IMR-90 (cell line): ENCODE data around the gene ENDOV. TPM values are rescaled to one million over a fixed set of nuclear protein-coding genes. Genes with fewer than 3 reads are reported as not detected.

Experiments used
- ATAC-seq: fragments of 200-7000 bp; cut with Tn5 transposase; 2 replicates; pipeline ENCODE4 v1.9.1; 2020; ENCODE audit warnings: low read depth, mild to moderate bottlenecking, moderate library complexity
- BruUV-seq: library from RNA; stranded (reverse); fragments of 400-500 nt; replicated peaks from 2 replicates; lab custom pipeline; 2021; lab: Mats Ljungman, UMichigan
- CTCF ChIA-PET: fragments of 300-600 bp; formaldehyde crosslinking; extraction: SDS; loops from one replicate; lab custom pipeline; 2021; ENCODE audit warnings: antibody characterized with exemption; lab: Yijun Ruan, JAX
- POLR2A ChIA-PET: fragments of 300-600 bp; sonication (Branson Sonifier 250); formaldehyde crosslinking; loops from one replicate; lab custom pipeline; 2022; ENCODE audit warnings: antibody characterized with exemption; ENCODE audit not compliant: unreplicated experiment; lab: Charles Lee
- DNase-seq: peaks from one replicate; pipeline ENCODE4 v3.0.0; 2013
- H2AFZ ChIP-seq: replicated peaks from 2 replicates; pipeline ENCODE3; 2013; ENCODE audit warnings: low read length, mild to moderate bottlenecking; ENCODE audit not compliant: poor library complexity
- H2AK5ac ChIP-seq: 2 replicates; pipeline ENCODE4 v1.6.1; 2013; ENCODE audit warnings: low read depth, low read length, inconsistent platforms
- H2AK9ac ChIP-seq: replicated peaks from 2 replicates; pipeline ENCODE3; 2013; ENCODE audit warnings: mild to moderate bottlenecking, low read depth, low read length, moderate library complexity; ENCODE audit not compliant: poor library complexity
- H2BK120ac ChIP-seq: 2 replicates; pipeline ENCODE4 v1.6.1; 2013; ENCODE audit warnings: low read depth, low read length, inconsistent platforms
- H2BK15ac ChIP-seq: 3 replicates; pipeline ENCODE4 v1.6.1; 2013; ENCODE audit warnings: low read depth, low read length, inconsistent platforms
- H2BK20ac ChIP-seq: 2 replicates; pipeline ENCODE4 v1.6.1; 2013; ENCODE audit warnings: low read depth, mild to moderate bottlenecking, inconsistent platforms, low read length, moderate library complexity
- H2BK5ac ChIP-seq: 2 replicates; pipeline ENCODE4 v1.6.1; 2013; ENCODE audit warnings: mild to moderate bottlenecking, low read depth, low read length, inconsistent platforms; ENCODE audit not compliant: poor library complexity, severe bottlenecking
- H3K14ac ChIP-seq: replicated peaks from 2 replicates; pipeline ENCODE4 v1.6.1; 2013; ENCODE audit warnings: low read depth, low read length, inconsistent platforms
- H3K18ac ChIP-seq: 2 replicates; pipeline ENCODE4 v1.6.1; 2013; ENCODE audit warnings: low read depth, low read length, control low read depth
- H3K23ac ChIP-seq: 2 replicates; pipeline ENCODE4 v1.6.1; 2013; ENCODE audit warnings: low read depth, low read length, inconsistent platforms
- H3K27ac ChIP-seq: 2 replicates; pipeline ENCODE4 v1.5.1; 2013; ENCODE audit warnings: mild to moderate bottlenecking, control low read depth, low read length; ENCODE audit not compliant: insufficient read depth
- H3K27me3 ChIP-seq: 2 replicates; pipeline ENCODE4 v1.6.1; 2013; ENCODE audit warnings: low read length; ENCODE audit not compliant: control insufficient read depth, insufficient read depth
- H3K36me3 ChIP-seq: 2 replicates; pipeline ENCODE4 v1.6.1; 2013; ENCODE audit warnings: low read length, mixed read lengths; ENCODE audit not compliant: control insufficient read depth, insufficient read depth
- H3K4ac ChIP-seq: 2 replicates; pipeline ENCODE4 v1.6.1; 2013; ENCODE audit warnings: low read depth, low read length, inconsistent platforms
- H3K4me1 ChIP-seq: 2 replicates; pipeline ENCODE4 v1.6.1; 2013; ENCODE audit warnings: low read length, mixed read lengths; ENCODE audit not compliant: control insufficient read depth, insufficient read depth
- H3K4me2 ChIP-seq: 2 replicates; pipeline ENCODE4 v1.6.1; 2013; ENCODE audit warnings: low read depth, mild to moderate bottlenecking, control low read depth, low read length, moderate library complexity
- H3K4me3 ChIP-seq: 2 replicates; pipeline ENCODE4 v1.5.1; 2013; ENCODE audit warnings: low read depth, mild to moderate bottlenecking, control low read depth, low read length, moderate library complexity; ENCODE audit not compliant: insufficient read depth
- H3K56ac ChIP-seq: 2 replicates; pipeline ENCODE4 v1.6.1; 2013; ENCODE audit warnings: low read length, inconsistent platforms; ENCODE audit not compliant: insufficient read depth; ENCODE audit errors: extremely low read depth
- H3K79me1 ChIP-seq, 2 experiments: 2 replicates each; pipeline ENCODE4 v1.6.1; 2013; ENCODE audit warnings: low read length in 2 of 2, inconsistent platforms in 1 of 2, low read depth in 1 of 2
- H3K9ac ChIP-seq: 2 replicates; pipeline ENCODE4 v1.6.1; 2013; ENCODE audit warnings: low read depth, low read length, control low read depth
- H3K9me1 ChIP-seq: 2 replicates; pipeline ENCODE4 v1.6.1; 2013; ENCODE audit warnings: low read length, inconsistent platforms; ENCODE audit not compliant: insufficient read depth
- H3K9me3 ChIP-seq: 2 replicates; pipeline ENCODE4 v1.6.1; 2013; ENCODE audit warnings: low read length; ENCODE audit not compliant: control insufficient read depth, insufficient read depth
- H4K20me1 ChIP-seq: 2 replicates; pipeline ENCODE4 v1.6.1; 2013; ENCODE audit warnings: low read length, inconsistent platforms; ENCODE audit not compliant: insufficient read depth
- H4K5ac ChIP-seq: 2 replicates; pipeline ENCODE4 v1.6.1; 2013; ENCODE audit warnings: mild to moderate bottlenecking, low read depth, low read length, control low read depth
- H4K8ac ChIP-seq, 2 experiments: 2 replicates each; pipeline ENCODE4 v1.6.1; 2013; ENCODE audit warnings: low read depth in 2 of 2, low read length in 2 of 2, control low read depth in 1 of 2, inconsistent platforms in 1 of 2
- H4K91ac ChIP-seq: 2 replicates; pipeline ENCODE4 v1.6.1; 2013; ENCODE audit warnings: low read depth, low read length, inconsistent platforms; ENCODE audit not compliant: insufficient read depth
- BHLHE40 ChIP-seq: fragments of 150-350 bp; IDR thresholded peaks from 2 replicates; pipeline ENCODE4 v1.6.1; 2016; ENCODE audit warnings: mild to moderate bottlenecking, low read depth, low read length
- CEBPB ChIP-seq: IDR thresholded peaks from 2 replicates; pipeline ENCODE4 v1.6.1; 2012; ENCODE audit warnings: low read depth, low read length, improper control_type of control experiment
- CHD1 ChIP-seq: IDR thresholded peaks from 2 replicates; pipeline ENCODE4 v1.6.1; 2012; ENCODE audit warnings: low read depth, low read length, improper control_type of control experiment
- FOS ChIP-seq: fragments of 150-350 bp; IDR thresholded peaks from 2 replicates; pipeline ENCODE4 v1.6.1; 2016; ENCODE audit warnings: low read depth, low read length
- MAFK ChIP-seq: IDR thresholded peaks from 2 replicates; pipeline ENCODE4 v1.6.1; 2012; ENCODE audit warnings: low read depth, low read length, improper control_type of control experiment
- MAZ ChIP-seq: IDR thresholded peaks from 2 replicates; pipeline ENCODE4 v1.6.1; 2012; ENCODE audit warnings: low read depth, mild to moderate bottlenecking, low read length, improper control_type of control experiment, moderate library complexity, borderline replicate concordance
- POLR2A ChIP-seq: IDR thresholded peaks from 2 replicates; pipeline ENCODE4 v1.6.1; 2012; ENCODE audit warnings: mild to moderate bottlenecking, low read depth, low read length
- RCOR1 ChIP-seq: IDR thresholded peaks from 2 replicates; pipeline ENCODE4 v1.6.1; 2012; ENCODE audit warnings: mild to moderate bottlenecking, low read length, improper control_type of control experiment; ENCODE audit not compliant: insufficient replicate concordance
- RFX5 ChIP-seq: IDR thresholded peaks from 2 replicates; pipeline ENCODE4 v1.8.0; 2012; ENCODE audit warnings: low read depth, mild to moderate bottlenecking, low read length, moderate library complexity
- SMC3 ChIP-seq: fragments of 150-350 bp; IDR thresholded peaks from 2 replicates; pipeline ENCODE4 v1.6.1; 2016; ENCODE audit warnings: low read depth, mild to moderate bottlenecking, antibody characterized with exemption, low read length, moderate library complexity
- WGBS, 2 experiments: methylation state at CpG; one replicate each; pipeline versions ENCODE4 v1.1.5 to v1.1.7; 2013; ENCODE audit warnings: missing lambda C conversion rate in 2 of 2; ENCODE audit not compliant: insufficient read length in 1 of 2; ENCODE audit errors: extremely low coverage in 2 of 2; 5-methylcytosine and 5-hydroxymethylcytosine counted together
- dilution Hi-C: fragments of 300-500 bp; cut with HindIII; formaldehyde crosslinking; loops from one replicate; pipeline ENCODE4 v1.14.3; 2018; ENCODE audit warnings: low sequenced_read_pairs; ENCODE audit not compliant: unreplicated experiment
- in situ Hi-C: fragments of 300-500 bp; cut with MboI; formaldehyde crosslinking; loops from 3 replicates; pipeline ENCODE4 v1.14.3; 2019; ENCODE audit warnings: low sequenced_read_pairs, inconsistent platforms, mixed read lengths
- intact Hi-C: fragments of 100-400 bp; cut with micrococcal nuclease; formaldehyde crosslinking; loops from 2 replicates; pipeline ENCODE4 v1.10.0; 2022
- polyA plus RNA-seq, 3 experiments: library from polyadenylated mRNA; depleted of rRNA; stranded (reverse); fragments of >200 nt; gene quantifications; 2 replicates each; pipeline ENCODE4 v1.2.3, GENCODE V29; 2012; ENCODE audit warnings: low replicate concordance in 1 of 3
- total RNA-seq: library from RNA; depleted of rRNA; stranded (reverse); fragments of >200 nt; gene quantifications from 2 replicates; pipeline ENCODE4 v1.2.3, GENCODE V29; 2012
- TF ChIP-seq, protein P1 (sequence below): conservative IDR thresholded peaks from 2 replicates; pipeline ENCODE4 v1.5.1; 2012; ENCODE audit warnings: mild to moderate bottlenecking, low read depth, low read length, improper control_type of control experiment
- TF ChIP-seq, protein P2 (sequence below): fragments of 150-350 bp; IDR thresholded peaks from 2 replicates; pipeline ENCODE4 v1.6.1; 2017; ENCODE audit warnings: mild to moderate bottlenecking, antibody characterized with exemption, low read length, low read depth
- TF ChIP-seq, protein P3 (sequence below): fragments of 150-350 bp; IDR thresholded peaks from 2 replicates; pipeline ENCODE4 v1.6.1; 2016; ENCODE audit warnings: low read depth, mild to moderate bottlenecking, low read length, moderate library complexity, borderline replicate concordance

ENDOV gene
- total and polyA plus RNA-seq, 2 of the 4 experiments (the other 2 are of a cell fraction): 15.1 to 30.3 TPM

DNA sequence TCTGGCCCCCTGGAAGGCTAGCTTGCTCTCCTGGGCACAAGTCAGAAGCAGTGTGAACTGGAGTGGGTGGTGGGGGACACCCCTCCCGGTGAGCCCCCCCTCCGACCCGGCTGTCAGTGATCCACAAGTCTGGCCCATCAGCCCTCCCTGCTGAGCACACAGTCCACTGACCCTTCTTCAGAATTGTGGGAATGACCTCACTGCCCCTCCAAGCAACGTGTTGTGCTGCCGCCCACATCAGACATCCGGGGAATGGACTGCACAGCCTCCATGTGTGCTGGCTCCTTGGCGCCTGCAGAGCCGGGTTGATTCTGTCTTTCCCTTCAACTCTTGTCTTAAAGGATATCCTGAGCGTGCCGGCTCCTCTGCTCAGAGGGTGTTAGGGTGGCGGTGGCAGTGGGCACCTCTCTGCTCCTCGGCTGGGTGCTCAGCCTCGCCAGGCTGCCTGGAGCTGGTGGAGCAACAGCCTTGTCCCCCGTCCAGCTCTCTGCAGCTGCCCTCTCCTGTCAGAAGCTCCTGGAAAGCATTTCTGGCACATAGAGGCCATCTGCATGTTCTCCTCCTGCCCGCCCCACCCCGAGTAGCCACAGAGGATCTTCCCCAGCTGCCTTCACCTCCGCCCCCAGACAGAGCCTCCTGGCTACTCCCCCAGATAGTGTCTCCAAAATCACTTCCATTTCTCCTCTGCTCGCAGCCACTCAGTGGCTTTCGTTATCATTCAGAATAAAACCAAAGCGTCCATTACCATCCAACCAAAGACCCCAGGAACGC is 41.7 kb downstream of the ENDOV start:
- DNase-seq (no peak), ATAC-seq (no peak)
- intact Hi-C loops: no loop called here
- no peak overlapping the region for H3K4me2 ChIP-seq
- no peak overlapping the region for H2BK20ac ChIP-seq
- H3K36me3 ChIP-seq: no peaks in the 10 kb centered on the region
- peaks cover 11% of the 10 kb centered on the region; the same call in 1 of the 2 replicates for H3K27me3 ChIP-seq
- no peak overlapping the region for H2AK9ac ChIP-seq
- H3K18ac ChIP-seq: no peak overlapping the region
- no peak overlapping the region for H4K91ac ChIP-seq
- no peak overlapping the region for H3K27ac ChIP-seq
- peak overlapping the region; percentile 13 for H2AFZ ChIP-seq
- ChIA-PET CTCF (no interaction called here), POLR2A (no interaction called here)
- H2BK120ac ChIP-seq: no peak overlapping the region
- no peaks in the 10 kb centered on the region for H3K9me3 ChIP-seq
- 59% methylated on average over 6 of the region's 21 CpGs; no CpG with 5 or more reads in 1 of the 2 experiments for WGBS, 2 experiments
- H3K56ac ChIP-seq: no peak overlapping the region
- dilution Hi-C loops: no loop called here
- no peak overlapping the region for H2AK5ac ChIP-seq
- in situ Hi-C loops: no loop called here
- H3K4me1 ChIP-seq: peaks cover 5% of the 10 kb centered on the region
- H3K79me1 ChIP-seq: peaks cover 6 to 21% of the 10 kb centered on the region in 2 experiments; a peak in 3 of 4 replicates
- no peak overlapping the region for H2BK15ac ChIP-seq
- H3K9me1 ChIP-seq: peaks cover 16% of the 10 kb centered on the region
- H4K8ac ChIP-seq: no peak overlapping the region
- BruUV-seq: no TSS peak
- no peak overlapping the region; the same call in 1 of the 2 replicates for H3K23ac ChIP-seq
- no peak overlapping the region for H2BK5ac ChIP-seq
- no peak overlapping the region for H4K5ac ChIP-seq
- H3K9ac ChIP-seq: no peak overlapping the region
- H3K14ac ChIP-seq: no peak overlapping the region
- no peak overlapping the region for H3K4ac ChIP-seq
- H3K4me3 ChIP-seq: no peak overlapping the region
- no peaks in the 10 kb centered on the region; the same call in 1 of the 2 replicates for H4K20me1 ChIP-seq
- TF ChIP-seq, protein P1, sequence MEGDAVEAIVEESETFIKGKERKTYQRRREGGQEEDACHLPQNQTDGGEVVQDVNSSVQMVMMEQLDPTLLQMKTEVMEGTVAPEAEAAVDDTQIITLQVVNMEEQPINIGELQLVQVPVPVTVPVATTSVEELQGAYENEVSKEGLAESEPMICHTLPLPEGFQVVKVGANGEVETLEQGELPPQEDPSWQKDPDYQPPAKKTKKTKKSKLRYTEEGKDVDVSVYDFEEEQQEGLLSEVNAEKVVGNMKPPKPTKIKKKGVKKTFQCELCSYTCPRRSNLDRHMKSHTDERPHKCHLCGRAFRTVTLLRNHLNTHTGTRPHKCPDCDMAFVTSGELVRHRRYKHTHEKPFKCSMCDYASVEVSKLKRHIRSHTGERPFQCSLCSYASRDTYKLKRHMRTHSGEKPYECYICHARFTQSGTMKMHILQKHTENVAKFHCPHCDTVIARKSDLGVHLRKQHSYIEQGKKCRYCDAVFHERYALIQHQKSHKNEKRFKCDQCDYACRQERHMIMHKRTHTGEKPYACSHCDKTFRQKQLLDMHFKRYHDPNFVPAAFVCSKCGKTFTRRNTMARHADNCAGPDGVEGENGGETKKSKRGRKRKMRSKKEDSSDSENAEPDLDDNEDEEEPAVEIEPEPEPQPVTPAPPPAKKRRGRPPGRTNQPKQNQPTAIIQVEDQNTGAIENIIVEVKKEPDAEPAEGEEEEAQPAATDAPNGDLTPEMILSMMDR: no peak
- no peak for TF ChIP-seq MAFK
- no peak for TF ChIP-seq RCOR1
- TF ChIP-seq POLR2A: no peak
- no peak for TF ChIP-seq BHLHE40
- TF ChIP-seq CHD1: no peak
- TF ChIP-seq, protein P2, sequence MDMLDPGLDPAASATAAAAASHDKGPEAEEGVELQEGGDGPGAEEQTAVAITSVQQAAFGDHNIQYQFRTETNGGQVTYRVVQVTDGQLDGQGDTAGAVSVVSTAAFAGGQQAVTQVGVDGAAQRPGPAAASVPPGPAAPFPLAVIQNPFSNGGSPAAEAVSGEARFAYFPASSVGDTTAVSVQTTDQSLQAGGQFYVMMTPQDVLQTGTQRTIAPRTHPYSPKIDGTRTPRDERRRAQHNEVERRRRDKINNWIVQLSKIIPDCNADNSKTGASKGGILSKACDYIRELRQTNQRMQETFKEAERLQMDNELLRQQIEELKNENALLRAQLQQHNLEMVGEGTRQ: no peak
- TF ChIP-seq MAZ: no peak
- TF ChIP-seq SMC3: no peak
- no peak for TF ChIP-seq CEBPB
- no peak for TF ChIP-seq RFX5
- TF ChIP-seq FOS: no peak
- TF ChIP-seq, protein P3, sequence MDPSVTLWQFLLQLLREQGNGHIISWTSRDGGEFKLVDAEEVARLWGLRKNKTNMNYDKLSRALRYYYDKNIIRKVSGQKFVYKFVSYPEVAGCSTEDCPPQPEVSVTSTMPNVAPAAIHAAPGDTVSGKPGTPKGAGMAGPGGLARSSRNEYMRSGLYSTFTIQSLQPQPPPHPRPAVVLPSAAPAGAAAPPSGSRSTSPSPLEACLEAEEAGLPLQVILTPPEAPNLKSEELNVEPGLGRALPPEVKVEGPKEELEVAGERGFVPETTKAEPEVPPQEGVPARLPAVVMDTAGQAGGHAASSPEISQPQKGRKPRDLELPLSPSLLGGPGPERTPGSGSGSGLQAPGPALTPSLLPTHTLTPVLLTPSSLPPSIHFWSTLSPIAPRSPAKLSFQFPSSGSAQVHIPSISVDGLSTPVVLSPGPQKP: no peak
